Activated CD4-positive, alpha-beta T cell treated with anti-CD3 and anti-CD28 coated beads, Interleukin-2, amount 50 U/mL, for 24 hours (primary cell): Measurements from ENCODE around the gene UPP2.

Source experiments
- DNase-seq, 2 donors: peaks; one replicate each; pipeline ENCODE4 v3.0.0-alpha.2; 2020; ENCODE audit warnings: low read depth in 1 of 2, low spot score in 1 of 2

Gene UPP2

DNA sequence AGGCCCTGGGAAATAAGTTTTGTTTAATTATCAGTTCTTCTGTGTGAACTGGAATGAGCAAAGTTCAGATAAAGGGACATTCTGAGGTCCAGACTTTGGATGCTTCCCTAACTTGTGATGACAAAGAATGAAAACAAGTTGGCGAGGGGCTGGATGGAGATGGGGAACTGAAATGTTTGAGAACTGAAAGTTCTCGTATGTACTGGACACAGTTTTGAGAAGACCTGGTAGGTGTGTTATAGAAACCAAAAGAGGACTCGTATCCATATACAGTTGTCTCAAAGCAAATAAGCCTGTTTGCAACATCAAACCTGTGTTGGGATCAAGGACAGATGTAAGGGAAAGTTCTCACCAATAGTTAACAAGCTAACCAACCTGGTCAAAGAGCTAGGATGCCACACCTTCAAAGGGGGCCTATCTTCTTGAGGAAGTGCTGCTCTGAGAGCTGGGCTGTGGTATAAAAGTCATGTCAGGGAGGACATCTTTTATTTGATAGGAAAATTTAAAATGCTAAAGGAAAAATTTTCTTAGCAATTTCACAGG is at the start of gene UPP2:
Gene UPP2, plus strand, starts transcription at position 493 of the 543 bp plus-strand sequence. CDS start 188 bp downstream, outside the sequence.
- no peak for DNase-seq

DNA sequence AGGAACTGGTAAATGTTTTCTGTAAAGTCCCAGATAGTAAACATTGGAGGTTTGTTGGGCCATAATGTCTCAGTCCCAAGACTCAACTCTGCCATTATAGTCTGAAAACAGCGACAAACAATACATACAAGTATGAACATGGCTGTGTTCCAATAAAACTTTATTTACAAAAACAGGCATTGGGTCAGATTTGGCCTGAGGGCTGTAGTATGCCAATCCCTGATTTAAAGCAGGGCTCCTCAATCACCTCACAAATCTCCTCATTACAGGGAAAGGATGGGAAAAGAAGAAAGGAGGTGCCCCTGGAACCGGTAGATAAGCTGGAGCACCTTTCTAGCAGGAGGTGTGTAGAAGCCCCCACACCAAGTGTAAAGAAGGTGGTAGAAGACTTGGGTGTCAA is 48.9 kb upstream of the UPP2 start:
- no peak for DNase-seq

DNA sequence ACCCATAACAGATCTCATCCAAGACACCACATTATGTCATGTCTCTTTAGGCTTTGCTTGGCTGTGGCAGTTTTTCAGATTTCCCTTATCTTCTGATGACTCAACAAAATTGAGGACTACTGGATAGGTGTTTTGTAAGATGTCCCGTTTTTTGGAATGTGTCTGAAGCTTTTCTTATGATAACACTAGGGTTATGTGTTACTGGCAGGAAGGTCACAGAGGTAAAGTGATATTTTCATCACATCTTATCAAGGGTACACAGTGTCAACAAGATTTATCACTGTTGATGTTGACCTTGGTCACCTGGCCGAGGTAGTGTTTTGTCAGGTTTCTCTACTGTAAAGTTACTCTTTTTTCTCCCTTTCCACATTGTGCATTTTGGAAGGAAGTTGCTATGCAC is 44.8 kb upstream of the UPP2 start:
- no peak for DNase-seq

DNA sequence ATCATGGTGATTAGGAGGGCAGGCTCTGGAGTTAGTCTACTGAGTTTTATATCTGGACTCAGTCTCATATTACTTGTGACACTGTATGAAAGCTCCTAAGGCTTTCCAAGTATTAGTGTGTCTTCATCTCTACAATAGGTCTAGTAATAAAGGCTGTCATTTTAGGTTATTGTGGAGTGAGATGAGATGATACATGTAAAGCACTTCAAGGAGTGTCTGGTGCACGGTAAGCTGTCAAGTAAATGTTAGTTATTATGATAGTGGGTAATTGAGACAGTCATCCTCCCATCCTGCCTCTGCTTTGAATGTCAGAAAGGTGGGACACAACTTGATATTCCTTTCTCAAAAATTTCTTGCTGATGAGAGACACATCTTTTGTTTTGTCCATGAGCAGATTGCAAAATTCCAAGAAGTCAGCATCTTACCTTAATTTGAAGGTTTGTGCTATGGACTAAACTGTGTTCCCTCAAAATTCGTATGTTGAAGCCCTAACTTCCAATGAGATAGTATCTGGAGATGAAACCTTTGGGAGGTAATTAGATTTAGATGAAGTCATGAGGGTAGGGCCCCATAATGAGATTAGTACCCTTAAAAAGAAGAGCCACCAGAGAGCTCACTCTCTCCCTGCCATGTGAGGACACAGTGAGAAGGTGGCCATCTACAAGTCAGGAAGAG is 41.4 kb upstream of the UPP2 start:
- DNase-seq: no peak

DNA sequence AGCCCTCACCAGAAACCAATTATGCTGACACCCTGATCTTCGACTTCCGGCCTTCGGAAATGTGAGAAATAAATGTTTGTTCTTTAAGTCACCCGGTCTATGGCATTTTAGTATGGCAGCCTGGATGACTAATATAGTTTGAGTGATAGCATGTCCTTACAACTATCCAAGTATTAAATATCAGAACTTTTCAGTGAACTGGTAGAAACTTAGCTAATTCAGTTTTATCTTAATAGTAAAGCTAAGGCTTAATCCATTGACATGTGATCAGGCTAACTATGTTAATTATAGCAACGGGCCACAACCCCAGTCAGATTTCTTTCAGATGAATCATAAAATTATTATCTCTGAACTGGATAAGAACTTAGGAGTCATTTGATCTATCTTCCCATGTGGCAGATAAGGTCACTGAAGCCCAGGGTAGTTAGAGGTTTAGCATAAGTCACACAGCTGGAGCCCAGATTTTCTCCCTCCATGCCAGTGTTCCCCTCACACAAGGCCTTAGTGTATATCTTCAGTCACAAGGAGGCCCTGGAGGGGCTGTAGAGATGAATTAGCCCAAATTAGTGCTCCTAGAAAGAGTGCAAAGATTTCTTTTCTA is 40.7 kb upstream of the UPP2 start:
- no peak for DNase-seq

DNA sequence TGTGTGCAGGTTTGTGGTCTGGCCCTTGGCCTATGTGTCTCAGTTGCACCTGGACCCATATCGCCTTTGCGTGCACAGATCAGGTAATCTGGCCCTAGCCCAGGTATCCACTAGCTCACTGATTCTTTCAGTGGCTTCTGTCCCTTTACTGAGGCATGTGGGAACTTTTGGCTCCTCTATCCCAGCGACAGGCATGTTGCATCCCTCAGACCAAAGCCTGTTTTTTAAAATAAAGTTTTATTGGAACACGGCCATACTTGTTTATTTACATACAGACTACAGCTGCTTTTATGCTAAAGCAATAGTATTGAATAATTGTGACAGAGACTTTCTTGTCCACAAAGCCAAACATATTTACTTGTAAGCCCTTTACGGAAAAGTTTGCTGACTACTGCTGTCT is 39.9 kb upstream of the UPP2 start:
- no peak for DNase-seq

DNA sequence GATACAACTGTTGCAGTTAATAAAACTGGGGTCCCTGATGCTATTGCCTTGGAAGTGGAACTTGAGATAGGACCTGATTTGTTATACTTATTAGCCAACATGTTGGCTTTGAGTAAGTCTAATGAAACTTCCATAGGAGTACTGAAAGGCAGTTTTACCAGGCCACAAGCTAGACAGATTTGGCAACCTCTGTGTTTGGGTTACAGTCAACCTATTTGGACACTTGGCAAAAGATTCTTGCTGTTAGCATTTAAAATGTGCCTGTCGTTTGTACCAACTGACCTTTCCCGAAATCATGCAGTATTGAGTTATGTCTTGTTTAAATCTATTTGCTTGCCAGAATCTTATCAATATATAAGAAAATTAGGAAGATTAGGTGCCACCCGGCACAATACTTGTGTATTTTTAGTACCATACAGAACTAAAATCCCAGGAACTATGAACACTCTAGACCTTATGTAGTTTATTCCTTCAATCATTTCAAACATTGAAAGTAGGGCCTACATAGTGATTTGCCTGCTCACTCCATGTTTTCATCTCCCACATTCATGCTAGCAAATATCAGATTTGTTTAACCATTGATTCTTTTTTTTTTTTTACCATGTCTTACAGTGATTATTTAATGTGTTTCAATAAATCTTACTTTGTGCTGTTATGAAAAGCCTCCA is 35.5 kb upstream of the UPP2 start:
- DNase-seq: no peak

DNA sequence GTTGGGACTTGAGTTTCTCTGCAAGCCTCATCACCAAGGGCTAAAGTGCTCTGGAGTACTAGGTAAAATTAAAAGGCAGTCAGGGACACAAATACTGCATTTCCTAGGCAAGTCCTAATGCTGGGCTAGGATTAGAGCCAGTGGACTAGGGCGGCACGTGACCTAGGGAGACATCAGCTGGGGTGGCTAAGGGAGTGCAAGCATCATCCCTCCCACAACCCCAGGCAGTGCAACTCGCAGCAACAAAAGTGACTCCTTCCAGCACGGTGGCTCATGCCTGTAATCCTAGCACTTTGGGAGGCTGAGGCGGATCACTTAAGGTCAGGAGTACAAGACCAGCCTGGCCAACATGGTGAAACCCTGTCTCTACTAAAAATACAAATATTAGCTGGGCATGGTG is 30.7 kb upstream of the UPP2 start:
- no peak for DNase-seq

DNA sequence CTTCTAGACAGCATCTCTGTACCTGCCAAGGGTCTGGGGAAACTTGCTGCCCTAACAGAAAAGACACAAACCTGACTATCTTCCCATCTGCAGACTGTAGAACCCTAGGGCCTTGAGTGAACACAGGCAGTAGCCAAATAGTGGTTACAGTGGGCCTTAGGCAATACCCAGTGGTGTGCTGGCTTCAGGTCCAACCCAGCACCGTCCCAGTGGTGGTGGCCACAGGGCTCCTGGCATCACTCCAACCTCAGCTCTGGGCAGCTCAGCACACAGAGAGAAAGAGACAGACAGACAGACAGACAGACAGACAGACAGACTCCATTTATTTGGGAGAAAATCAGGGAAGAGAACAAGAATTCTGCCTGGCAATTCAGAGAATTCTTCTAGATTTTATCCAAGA is 29.3 kb upstream of the UPP2 start:
- DNase-seq: no peak

DNA sequence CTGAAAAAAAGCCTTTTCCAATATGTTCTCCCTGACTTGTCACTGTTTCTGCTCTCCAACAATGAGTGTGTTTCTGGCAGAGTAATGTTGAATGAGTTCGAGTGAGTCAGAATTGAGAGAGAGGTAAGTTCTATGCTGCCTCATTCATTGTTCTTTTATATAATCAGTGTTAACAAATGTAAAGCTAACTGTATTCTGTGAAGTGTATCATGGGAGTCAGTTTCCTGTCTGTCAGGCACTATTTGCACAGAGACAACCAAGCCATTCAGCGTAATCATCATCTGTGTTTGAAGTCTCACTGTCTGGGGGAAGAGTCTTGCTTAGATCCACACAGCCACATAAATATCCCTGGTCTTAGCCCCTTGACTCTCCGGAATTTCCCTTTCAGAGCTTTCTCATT is 22.0 kb upstream of the UPP2 start:
- no peak for DNase-seq

DNA sequence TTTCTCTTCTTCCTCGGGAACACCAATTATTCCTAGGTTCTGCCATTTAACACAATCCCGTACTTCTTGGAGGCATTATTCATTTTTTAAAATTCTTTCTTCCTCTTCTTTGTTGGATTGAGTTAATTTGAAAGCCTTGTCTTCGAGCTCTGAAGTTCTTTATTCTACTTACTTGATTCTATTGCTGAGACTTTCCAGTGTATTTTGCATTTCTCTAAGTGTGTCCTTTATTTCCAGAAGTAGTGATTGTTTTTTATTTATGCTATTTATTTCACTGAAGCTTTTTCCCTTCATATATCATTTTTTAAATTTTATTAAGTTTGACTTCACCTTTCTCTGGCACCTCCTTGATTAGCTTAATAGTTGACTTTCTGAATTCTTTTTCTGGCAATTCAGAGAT is 13.6 kb upstream of the UPP2 start:
- DNase-seq: no peak

DNA sequence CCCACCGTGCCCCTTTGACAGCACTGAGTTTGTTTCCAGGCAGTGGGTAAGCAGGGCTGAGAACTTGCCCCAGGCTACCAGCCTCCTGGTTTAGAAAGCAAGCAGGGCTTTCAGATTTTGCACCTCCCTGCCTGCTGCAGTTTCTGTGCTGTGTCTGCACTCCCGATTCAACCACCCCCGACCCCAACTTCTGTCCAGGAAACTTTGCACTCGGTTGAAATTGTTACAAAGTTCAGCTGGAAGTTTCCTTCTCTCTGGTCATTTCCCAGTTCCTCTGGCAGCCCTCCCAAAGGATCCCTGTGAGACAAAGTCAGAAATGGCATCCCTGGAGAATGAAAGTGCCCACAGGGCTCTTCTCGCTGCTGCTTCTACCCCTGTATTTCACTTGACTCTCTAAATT is 12.4 kb upstream of the UPP2 start:
- no peak for DNase-seq

DNA sequence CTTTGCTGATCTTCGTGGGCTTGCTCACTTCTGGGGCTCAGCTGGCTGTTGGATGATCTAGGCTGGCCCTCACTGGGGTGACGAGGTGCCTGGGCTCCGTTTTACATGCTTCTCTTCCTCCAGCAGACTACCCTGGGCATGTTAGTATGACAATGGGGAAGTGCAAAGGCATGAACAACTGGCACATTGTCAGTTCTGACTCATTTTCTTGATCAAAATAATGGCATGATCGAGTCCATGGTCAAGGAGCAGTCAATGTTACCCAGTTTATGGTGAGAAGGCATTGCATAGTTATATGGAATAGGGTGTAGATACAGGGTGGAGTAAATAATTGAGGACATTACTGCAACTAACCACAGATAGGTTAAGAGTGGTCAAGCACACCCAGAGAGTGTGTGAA is 10.0 kb upstream of the UPP2 start:
- DNase-seq: no peak

DNA sequence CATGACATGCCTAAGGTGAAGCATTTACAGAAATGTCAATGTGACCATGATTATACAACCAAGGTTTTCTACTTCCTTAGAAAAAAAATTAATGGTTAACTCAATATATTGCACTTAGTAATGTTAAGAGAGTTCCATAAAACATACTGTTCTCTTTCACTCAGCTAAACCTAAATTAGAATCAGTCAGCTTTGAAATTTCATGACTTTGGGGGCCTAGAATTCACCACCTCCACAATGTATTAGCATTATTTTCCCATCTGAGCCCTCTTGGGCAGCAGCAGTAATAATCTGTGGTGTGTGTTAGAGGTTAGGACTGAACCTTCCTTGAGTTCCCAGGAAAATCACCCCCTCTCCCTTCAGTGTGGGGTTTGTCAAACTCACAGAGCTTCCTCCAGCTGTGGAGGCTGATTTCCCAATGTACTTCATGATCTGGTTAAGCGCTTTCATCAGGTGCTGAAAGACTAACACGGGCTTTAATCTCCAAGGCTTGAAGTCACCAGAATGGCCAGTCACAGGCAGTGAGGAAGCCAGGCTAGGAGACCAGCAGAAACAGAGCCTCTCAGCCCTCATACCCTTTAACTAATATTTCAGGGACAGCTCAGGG is 7.1 kb upstream of the UPP2 start:
- no peak for DNase-seq

DNA sequence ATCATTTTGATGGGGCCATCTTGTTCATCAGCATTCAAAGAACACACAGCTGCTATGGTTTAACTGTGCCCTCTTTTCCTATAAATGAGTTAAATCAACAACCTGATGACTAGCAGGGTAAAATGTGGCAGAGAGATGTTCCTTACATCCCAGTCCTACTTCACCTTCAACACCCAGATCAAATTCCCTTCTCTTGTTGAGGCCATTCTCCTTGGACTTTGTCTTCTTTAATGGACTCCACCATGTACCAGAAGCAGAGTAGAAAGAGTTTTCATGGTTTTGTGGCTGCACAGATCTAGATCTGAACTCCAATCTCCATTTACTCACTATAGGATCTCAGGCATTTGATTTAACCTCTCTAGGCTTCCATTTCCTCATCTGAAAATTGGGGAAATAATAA is 6.4 kb upstream of the UPP2 start:
- no peak for DNase-seq

DNA sequence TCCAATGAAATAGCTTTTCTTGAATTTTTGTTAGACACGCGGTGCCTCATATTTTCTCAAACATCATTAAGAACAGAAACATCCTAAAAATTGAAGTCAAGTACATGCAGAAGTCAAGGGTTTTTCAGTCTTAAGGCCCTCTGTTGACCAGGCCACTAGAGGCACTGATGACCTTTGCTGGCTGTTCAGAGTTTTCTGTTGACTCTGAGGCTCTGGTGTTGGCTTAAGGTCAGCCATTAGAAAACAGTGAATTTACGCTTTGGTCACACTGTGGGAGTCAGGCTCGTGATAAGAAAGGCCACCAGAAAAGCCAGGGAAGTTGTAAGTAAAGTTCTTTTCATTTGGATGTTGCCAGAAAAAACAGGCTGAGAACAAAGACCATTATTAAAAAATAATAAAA is 5.8 kb upstream of the UPP2 start:
- no peak for DNase-seq

DNA sequence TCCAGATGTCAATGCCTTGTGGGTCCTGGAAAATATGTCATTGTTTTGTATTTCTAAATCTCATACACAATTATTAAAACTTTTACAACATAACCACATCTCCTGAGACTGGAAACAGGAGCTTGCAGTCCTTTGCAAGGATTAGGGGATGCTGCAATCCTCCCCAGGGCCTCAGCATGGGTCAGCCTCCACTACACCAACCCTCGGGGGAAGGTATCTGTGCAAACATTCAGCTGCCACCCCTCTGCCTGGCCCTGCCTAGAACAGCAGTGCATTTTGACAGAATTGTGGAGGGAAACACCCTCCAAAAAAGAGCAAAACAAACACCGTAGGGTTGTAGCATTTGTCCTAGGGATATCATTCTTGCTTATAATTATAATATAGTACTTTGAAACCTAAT is 4.2 kb upstream of the UPP2 start:
- no peak for DNase-seq

DNA sequence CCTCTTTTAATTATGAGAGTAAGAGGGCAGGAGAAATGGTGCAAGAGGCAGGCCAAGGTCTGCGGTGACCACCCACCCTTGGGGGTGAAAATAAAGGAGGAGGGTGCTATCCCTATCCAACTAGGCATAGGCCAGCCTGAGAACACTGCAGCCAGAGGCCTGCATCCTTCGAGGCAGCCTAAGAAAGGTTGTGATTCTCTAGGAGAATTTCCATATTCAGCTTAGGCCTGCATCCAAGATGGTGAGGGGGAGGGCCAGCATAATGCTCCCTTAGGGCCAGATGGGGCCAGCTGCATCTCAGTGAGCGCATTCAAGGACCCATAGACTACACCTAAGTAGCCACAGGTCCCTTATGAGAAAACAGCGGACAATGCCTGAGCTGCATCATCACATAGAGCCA is 3.5 kb upstream of the UPP2 start:
- no peak for DNase-seq

DNA sequence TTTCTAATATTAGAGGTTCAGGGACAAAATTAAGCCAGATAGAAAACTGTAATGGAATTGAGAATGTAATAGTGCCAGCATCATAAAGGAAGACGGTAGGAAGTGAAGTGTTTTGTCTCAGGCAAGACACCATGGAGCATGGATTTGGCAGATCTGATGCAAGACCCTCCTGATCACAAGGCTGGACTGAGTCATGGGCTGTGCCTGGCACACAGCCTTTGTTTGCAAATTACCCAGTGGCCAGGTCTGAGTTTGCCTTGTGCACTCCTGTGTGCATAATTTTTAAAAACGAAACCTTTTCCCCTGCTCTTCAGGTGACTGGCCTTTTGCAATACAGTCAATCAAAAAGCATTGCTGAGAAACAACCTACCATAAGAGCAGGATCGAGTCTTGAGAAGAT is 2.0 kb upstream of the UPP2 start:
- no peak for DNase-seq

DNA sequence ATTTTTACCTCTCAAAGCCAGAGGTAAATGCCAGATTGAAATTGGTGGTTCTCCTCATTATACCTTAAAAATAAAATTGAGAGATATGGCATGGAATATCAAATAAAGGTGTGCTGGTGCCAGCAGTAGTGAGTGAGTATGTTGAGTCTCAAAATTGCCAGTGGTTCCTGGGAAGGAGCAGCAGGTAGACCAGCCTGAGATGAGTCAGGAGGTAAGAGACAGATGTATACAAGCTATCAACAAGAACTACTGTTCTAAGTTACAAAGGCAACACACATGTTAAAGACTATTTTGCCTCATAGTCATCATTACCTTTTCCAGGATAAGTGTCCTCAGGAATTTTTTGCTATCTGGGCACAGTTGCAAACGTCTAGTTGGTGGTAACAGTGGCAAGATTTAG is 1.3 kb upstream of the UPP2 start:
- no peak for DNase-seq

DNA sequence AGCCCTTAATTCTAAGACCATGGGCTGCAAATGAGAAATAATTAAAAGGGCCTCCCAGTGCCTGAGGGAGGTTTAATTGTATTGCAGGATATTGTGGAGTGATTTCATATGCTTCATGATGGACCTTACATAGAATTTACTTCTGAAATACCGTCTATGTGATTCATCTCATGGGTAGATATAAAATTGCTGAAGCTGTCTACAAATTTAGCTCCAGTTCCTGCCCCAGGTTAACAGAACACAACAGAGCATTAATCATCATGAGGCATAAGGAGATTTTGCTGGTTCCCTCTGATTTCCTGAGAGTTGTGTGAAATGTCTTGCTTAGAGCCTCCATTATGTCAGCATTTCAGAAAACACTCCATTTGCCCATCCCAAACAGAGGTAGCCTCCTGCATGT is 770 bp downstream of the UPP2 start:
- no peak for DNase-seq

DNA sequence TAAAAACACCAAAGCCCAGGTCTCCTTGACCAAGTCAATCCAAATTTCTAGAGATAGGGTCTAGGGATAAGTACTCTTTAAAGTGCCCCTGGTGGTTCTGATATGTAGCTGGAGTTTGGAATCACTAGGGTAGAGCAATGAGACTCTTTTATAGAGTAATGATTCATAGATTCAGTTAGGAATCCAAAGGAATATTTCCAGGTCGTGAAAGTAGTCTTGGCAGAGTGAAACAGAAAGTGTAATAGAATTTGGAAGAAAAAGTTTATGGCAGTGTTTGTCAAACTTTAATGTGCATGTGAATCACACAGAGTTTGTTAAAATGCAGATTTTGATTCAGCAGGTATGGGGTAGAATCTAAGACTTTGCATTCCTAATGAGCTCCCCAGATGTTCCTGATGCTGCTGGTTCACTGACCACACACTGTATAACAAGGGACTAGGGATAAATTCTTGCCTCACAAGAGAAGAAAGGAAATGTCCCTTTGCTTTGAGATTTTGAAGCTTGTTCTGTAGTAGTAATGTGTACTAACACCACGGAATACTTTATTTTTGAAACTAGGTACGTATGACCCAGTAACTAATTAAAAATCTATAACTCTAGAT is 1.8 kb downstream of the UPP2 start:
- no peak for DNase-seq
